A549 treated with CORT108297 at 1 μM for 4 hours (cell line): Measurements from ENCODE around the gene SPRR4. TPM values are rescaled to one million over a fixed set of nuclear protein-coding genes. Genes with fewer than 3 reads are reported as not detected.

Source experiments
- total RNA-seq: library from RNA; stranded (reverse); fragments of 200-300 nt; extraction: Qiagen RNA extraction; gene quantifications from 5 replicates; pipeline ENCODE4 v1.2.3, GENCODE V29; 2022

Gene SPRR4, protein sequence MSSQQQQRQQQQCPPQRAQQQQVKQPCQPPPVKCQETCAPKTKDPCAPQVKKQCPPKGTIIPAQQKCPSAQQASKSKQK
- total RNA-seq: not detected in 5 replicates

DNA sequence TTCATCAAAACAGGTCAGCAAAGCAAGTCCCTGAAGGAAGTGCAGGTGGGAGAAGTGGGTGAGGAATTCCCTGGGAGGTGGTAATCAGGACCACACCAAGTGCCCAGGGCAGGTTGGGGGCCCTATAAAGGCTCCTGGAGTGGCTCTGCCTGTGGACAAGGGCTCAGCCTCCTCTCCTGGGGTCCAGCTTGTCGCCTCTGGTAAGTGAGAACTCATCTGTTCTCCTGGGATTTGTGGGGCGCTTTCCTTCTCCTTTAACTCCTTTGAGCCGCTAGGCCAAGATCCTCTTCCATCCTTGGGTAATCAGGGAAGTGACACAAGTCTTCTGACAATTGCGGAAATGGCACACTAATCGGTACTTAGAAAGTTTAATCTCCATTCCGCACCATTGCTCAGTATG is at the start of gene SPRR4:
TSS of gene SPRR4 (plus strand) at position 154 of the 400 bp plus-strand sequence. CDS start 1,243 bp downstream, outside the sequence.

DNA sequence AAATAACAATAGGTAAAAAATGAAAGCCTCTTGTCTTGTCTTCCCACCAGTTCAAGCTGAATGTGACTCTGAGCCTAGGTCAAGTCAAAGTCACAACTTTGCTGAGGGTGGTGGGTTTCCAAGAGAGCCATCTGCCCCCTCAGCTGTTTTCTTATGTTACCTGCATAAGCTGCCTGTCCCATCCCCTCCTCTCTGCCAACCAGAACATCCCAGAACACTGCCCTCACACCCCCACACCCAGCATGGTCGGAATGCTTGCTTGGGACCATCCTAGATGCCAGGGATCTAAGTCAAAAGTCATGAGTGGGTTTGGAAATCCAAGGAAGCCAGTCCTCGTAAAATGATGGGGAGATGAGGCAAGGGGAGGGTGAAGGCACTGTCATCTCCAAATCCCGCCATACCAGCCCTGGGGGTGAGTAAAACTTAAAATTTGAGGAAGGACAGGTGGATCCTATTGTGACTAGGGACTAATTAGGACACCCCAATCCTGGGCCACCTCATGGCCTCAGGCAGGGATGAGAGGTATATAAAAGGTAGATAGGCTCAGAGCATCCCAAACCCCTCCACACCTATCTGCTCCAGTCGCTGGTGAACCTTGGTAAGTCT is 23.7 kb upstream of the SPRR4 start, which contains the start of gene SPRR5:
TSS of gene SPRR5 (plus strand) at position 556 of the 606 bp plus-strand sequence. CDS start 1,349 bp downstream, outside the sequence.

DNA sequence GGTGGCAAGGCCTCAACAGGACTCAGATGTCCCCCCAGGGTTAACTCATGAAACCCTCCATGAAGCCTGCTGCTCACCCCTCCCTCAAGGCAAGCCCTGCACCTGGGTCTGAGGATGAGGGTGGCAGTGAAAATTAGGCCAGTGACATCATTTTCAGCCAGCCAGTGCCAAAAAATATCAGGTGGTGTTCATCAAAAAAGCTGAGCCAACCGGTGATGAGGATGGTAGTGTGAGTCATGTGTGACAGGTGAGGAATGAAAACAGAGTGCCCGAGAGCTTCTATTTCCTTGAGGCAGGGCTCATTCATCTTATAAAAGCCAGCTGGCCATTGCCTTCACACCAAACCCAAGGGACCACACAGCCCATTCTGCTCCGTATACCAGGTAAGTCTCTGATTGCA is 13.3 kb downstream of the SPRR4 start, which contains the start of gene SPRR1A:
TSS of gene SPRR1A (plus strand) at position 339 of the 400 bp plus-strand sequence. CDS start 1,150 bp downstream, outside the sequence.

GRCh38 chr1:153001382-153001781 is 30.9 kb downstream of the SPRR4 start, which contains the start of gene SPRR3:
SPRR3 (plus strand) TSS chr1:153001749; CDS start chr1:153003021, 1,272 bp downstream.

Other genes with a start within 250 kb of the SPRR4 start
- not detected in 5 replicates for gene KPRP, start 212.6 kb upstream of the SPRR4 start, total RNA-seq
- gene LCE1F, start 195.5 kb upstream of the SPRR4 start, total RNA-seq: not detected in 5 replicates
- gene LCE1E, start 184.4 kb upstream of the SPRR4 start, total RNA-seq: 0.31 TPM in 1 of 5 replicates, not detected in the others
- gene LCE1D, start 173.9 kb upstream of the SPRR4 start, total RNA-seq: not detected in 5 replicates
- gene LCE1C, start 164.0 kb upstream of the SPRR4 start, total RNA-seq: not detected in 5 replicates
- 0.07 TPM in 1 of 5 replicates, not detected in the others for gene LCE1B, start 158.7 kb upstream of the SPRR4 start, total RNA-seq
- gene LCE1A, start 143.2 kb upstream of the SPRR4 start, total RNA-seq: not detected in 5 replicates
- gene LCE6A, start 127.8 kb upstream of the SPRR4 start, total RNA-seq: not detected in 5 replicates
- gene LCE7A, start 110.7 kb upstream of the SPRR4 start, total RNA-seq: not detected in 5 replicates
- not detected in 5 replicates for gene SMCP, start 92.3 kb upstream of the SPRR4 start, total RNA-seq
- gene IVL, start 62.1 kb upstream of the SPRR4 start, total RNA-seq: 0.03 to 0.06 TPM in 2 of 5 replicates, not detected in the others
- gene SPRR5, start 23.4 kb upstream of the SPRR4 start, total RNA-seq: not detected in 5 replicates
- not detected in 5 replicates for gene SPRR1A, start 13.4 kb downstream of the SPRR4 start, total RNA-seq
- not detected in 5 replicates for gene SPRR3, start 31.1 kb downstream of the SPRR4 start, total RNA-seq
- not detected in 5 replicates for gene SPRR1B, start 60.6 kb downstream of the SPRR4 start, total RNA-seq
- gene SPRR2D, start 70.5 kb downstream of the SPRR4 start, total RNA-seq: 0.21 TPM in 1 of 5 replicates, not detected in the others
- gene SPRR2A, start 86.9 kb downstream of the SPRR4 start, total RNA-seq: not detected in 5 replicates
- gene SPRR2B, start 101.0 kb downstream of the SPRR4 start, total RNA-seq: not detected in 5 replicates
- not detected in 5 replicates for gene SPRR2E, start 123.9 kb downstream of the SPRR4 start, total RNA-seq
- not detected in 5 replicates for gene SPRR2F, start 142.9 kb downstream of the SPRR4 start, total RNA-seq
- gene SPRR2G, start 180.2 kb downstream of the SPRR4 start, total RNA-seq: not detected in 5 replicates
- not detected in 5 replicates for gene LELP1, start 232.8 kb downstream of the SPRR4 start, total RNA-seq
- not detected in 5 replicates for gene PRR9, start 246.9 kb downstream of the SPRR4 start, total RNA-seq